ENCODE data around the gene KCND1. TPM values are rescaled to one million over a fixed set of nuclear protein-coding genes. Genes with fewer than 3 reads are reported as not detected.

KCND1 gene
- polyA plus RNA-seq, 1 donor from 2014 or later, result 3.7 TPM

DNA sequence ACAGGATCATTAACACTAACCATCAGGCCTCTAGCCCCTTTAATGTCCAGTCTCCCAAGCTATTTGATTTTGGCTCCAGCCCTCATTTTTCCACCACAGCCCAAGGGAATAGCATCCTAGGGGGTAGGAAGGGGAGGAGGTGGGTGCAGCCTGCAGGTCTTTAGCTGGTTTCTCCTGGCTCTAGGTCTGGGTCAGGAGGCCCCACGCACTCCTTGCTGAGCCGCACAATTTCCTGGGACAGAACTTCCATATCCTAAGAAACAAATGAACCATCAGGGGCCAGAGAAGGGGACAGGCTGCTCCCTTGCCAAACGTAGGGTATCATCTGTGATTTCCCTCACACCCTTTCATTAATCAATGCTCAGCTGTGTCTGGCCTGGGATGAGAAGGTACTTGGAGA lies 2.4 kb upstream of the KCND1 start:
- Histone ChIP-seq H3K9ac (ENCODE audit: low read length) (no peak overlapping the region), H3K27ac (ENCODE audit: low read length) (no peak overlapping the region), H3K27me3 (ENCODE audit: insufficient read depth, low read depth, low read length) (no peaks in the 10 kb centered on the region), H3F3A (ENCODE audit: insufficient read depth, low read length, poor library complexity, severe bottlenecking) (no peaks in the 10 kb centered on the region), H3K4me2 (ENCODE audit: low read length) (no peak overlapping the region), H4K20me1 (ENCODE audit: insufficient read depth) (no peaks in the 10 kb centered on the region), H3K4me3 (ENCODE audit: low read length) (no peak overlapping the region), H3K9me2 (ENCODE audit: insufficient read depth, low read length) (no peaks in the 10 kb centered on the region), H2AFZ (ENCODE audit: low read depth, low read length) (no peak overlapping the region), H3K36me3 (ENCODE audit: insufficient read depth, low read length) (no peaks in the 10 kb centered on the region), H3K79me2 (replicated peaks; ENCODE audit: insufficient read depth, low read length) (no peaks in the 10 kb centered on the region), H3K9me3 (ENCODE audit: low read length) (no peaks in the 10 kb centered on the region)
- TF ChIP-seq POLR2AphosphoS5 (IDR thresholded peaks at IDR 0.05), result no peak
- no peak for TF ChIP-seq TAF1 (IDR thresholded peaks at IDR 0.05; ENCODE audit: low read depth)
- TF ChIP-seq EZH2 (IDR thresholded peaks at IDR 0.05; ENCODE audit: borderline replicate concordance, insufficient read depth, low read length, poor library complexity, severe bottlenecking), result no peak
- TF ChIP-seq EP300 (conservative IDR thresholded peaks at IDR 0.05; ENCODE audit: poor library complexity, severe bottlenecking), result no peak
- no peak for TF ChIP-seq RAD21 (conservative IDR thresholded peaks at IDR 0.05)
- no peak for TF ChIP-seq SMC3 (conservative IDR thresholded peaks at IDR 0.05; ENCODE audit: poor library complexity)
- TF ChIP-seq, protein P1, sequence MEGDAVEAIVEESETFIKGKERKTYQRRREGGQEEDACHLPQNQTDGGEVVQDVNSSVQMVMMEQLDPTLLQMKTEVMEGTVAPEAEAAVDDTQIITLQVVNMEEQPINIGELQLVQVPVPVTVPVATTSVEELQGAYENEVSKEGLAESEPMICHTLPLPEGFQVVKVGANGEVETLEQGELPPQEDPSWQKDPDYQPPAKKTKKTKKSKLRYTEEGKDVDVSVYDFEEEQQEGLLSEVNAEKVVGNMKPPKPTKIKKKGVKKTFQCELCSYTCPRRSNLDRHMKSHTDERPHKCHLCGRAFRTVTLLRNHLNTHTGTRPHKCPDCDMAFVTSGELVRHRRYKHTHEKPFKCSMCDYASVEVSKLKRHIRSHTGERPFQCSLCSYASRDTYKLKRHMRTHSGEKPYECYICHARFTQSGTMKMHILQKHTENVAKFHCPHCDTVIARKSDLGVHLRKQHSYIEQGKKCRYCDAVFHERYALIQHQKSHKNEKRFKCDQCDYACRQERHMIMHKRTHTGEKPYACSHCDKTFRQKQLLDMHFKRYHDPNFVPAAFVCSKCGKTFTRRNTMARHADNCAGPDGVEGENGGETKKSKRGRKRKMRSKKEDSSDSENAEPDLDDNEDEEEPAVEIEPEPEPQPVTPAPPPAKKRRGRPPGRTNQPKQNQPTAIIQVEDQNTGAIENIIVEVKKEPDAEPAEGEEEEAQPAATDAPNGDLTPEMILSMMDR (IDR thresholded peaks at IDR 0.05; ENCODE audit: poor library complexity, severe bottlenecking), result no peak
- no peak for TF ChIP-seq MXI1 (conservative IDR thresholded peaks at IDR 0.05; ENCODE audit: poor library complexity, severe bottlenecking)
- TF ChIP-seq, protein P2, sequence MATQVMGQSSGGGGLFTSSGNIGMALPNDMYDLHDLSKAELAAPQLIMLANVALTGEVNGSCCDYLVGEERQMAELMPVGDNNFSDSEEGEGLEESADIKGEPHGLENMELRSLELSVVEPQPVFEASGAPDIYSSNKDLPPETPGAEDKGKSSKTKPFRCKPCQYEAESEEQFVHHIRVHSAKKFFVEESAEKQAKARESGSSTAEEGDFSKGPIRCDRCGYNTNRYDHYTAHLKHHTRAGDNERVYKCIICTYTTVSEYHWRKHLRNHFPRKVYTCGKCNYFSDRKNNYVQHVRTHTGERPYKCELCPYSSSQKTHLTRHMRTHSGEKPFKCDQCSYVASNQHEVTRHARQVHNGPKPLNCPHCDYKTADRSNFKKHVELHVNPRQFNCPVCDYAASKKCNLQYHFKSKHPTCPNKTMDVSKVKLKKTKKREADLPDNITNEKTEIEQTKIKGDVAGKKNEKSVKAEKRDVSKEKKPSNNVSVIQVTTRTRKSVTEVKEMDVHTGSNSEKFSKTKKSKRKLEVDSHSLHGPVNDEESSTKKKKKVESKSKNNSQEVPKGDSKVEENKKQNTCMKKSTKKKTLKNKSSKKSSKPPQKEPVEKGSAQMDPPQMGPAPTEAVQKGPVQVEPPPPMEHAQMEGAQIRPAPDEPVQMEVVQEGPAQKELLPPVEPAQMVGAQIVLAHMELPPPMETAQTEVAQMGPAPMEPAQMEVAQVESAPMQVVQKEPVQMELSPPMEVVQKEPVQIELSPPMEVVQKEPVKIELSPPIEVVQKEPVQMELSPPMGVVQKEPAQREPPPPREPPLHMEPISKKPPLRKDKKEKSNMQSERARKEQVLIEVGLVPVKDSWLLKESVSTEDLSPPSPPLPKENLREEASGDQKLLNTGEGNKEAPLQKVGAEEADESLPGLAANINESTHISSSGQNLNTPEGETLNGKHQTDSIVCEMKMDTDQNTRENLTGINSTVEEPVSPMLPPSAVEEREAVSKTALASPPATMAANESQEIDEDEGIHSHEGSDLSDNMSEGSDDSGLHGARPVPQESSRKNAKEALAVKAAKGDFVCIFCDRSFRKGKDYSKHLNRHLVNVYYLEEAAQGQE (IDR thresholded peaks at IDR 0.05; ENCODE audit: borderline replicate concordance), result no peak

DNA sequence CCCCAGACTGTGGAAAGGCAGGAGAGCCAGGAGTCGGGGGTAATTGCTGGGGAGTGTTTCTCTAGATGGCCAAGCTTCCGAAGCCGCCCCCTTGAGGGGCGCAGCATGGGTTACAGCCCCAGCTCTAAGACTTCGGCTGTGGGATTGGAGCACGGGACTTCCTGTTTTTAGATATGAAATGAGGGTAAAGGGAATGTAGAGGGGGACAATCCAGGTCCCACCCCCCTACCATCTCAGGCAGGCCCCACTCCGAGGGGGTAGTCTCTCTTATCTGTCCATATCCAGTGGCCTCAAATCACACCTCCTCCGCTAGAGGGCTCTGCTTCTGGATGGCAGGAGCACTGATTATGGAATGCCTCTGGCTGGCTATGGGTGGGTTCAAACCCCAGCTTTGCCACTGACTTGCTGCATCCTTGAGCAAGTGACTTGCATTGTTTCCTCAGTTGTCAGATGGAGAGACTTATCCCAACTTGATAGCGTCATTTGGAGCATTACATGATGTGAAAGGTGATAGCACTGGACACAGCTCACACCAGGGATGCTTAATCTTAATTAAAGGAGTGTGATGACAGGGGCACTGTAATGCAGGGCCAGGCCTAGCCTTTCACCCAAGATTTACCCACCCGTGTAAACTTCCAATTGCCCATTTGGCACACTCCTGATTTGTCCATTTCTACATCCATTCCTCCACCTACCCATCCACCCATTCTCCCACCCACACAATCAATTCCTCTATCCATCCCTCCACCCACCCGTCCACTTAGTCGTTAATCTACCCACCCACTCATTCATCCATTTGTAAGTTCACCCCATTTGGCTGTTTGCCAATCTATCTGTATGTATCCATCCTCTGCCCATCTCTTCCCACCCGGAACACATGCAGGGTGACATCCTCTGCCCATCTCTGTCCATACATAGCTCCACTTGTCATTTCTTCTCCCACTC lies 848 bp upstream of the KCND1 start:
- H4K20me1 ChIP-seq (ENCODE audit: insufficient read depth), result no peaks in the 10 kb centered on the region
- H3K27me3 ChIP-seq (ENCODE audit: insufficient read depth, low read depth, low read length), result no peaks in the 10 kb centered on the region
- no peak overlapping the region for H3K4me3 ChIP-seq (ENCODE audit: low read length)
- no peak overlapping the region for H2AFZ ChIP-seq (ENCODE audit: low read depth, low read length)
- H3K9me3 ChIP-seq (ENCODE audit: low read length), result no peaks in the 10 kb centered on the region
- H3K27ac ChIP-seq (ENCODE audit: low read length), result no peak overlapping the region
- no peak overlapping the region for H3K9ac ChIP-seq (ENCODE audit: low read length)
- H3K79me2 ChIP-seq (replicated peaks; ENCODE audit: insufficient read depth, low read length), result no peaks in the 10 kb centered on the region
- H3K9me2 ChIP-seq (ENCODE audit: insufficient read depth, low read length), result no peaks in the 10 kb centered on the region
- H3K4me2 ChIP-seq (ENCODE audit: low read length), result no peak overlapping the region
- TF ChIP-seq SMC3 (conservative IDR thresholded peaks at IDR 0.05; ENCODE audit: poor library complexity) (no peak), RAD21 (conservative IDR thresholded peaks at IDR 0.05) (no peak), POLR2AphosphoS5 (IDR thresholded peaks at IDR 0.05) (no peak), EZH2 (IDR thresholded peaks at IDR 0.05; ENCODE audit: borderline replicate concordance, insufficient read depth, low read length, poor library complexity, severe bottlenecking) (no peak), EP300 (conservative IDR thresholded peaks at IDR 0.05; ENCODE audit: poor library complexity, severe bottlenecking) (no peak), MXI1 (conservative IDR thresholded peaks at IDR 0.05; ENCODE audit: poor library complexity, severe bottlenecking) (no peak), TAF1 (IDR thresholded peaks at IDR 0.05; ENCODE audit: low read depth) (no peak)
- TF ChIP-seq, protein P2 (IDR thresholded peaks at IDR 0.05; ENCODE audit: borderline replicate concordance), result no peak
- TF ChIP-seq, protein P1 (IDR thresholded peaks at IDR 0.05; ENCODE audit: poor library complexity, severe bottlenecking), result no peak
- H3K36me3 ChIP-seq (ENCODE audit: insufficient read depth, low read length), result no peaks in the 10 kb centered on the region
- no peaks in the 10 kb centered on the region for H3F3A ChIP-seq (ENCODE audit: insufficient read depth, low read length, poor library complexity, severe bottlenecking)
